Thyroid gland (tissue), 4 donors: ENCODE results near the gene CHRM3. TPM values are rescaled to one million over a fixed set of nuclear protein-coding genes. Genes with fewer than 3 reads are reported as not detected.

Experiments used
- DNase-seq, 2 donors: peaks; one replicate each; pipeline ENCODE4 v3.0.0-alpha.2; 2019
- H3K27ac ChIP-seq, 3 donors: fragments of 200-600 bp; sonication (generic); 1 replicate in 2 of 3; 2 replicates in 1 of 3; pipeline ENCODE4 v1.5.1; 2016 to 2019; ENCODE audit warnings: mild to moderate bottlenecking in 1 of 3, moderate library complexity in 1 of 3
- H3K27me3 ChIP-seq: fragments of 200-600 bp; sonication (generic); one replicate; pipeline ENCODE4 v1.5.1; 2019
- H3K36me3 ChIP-seq, 2 donors: fragments of 200-600 bp; sonication (generic); one replicate each; pipeline ENCODE4 v1.5.1; 2016 to 2019
- H3K4me1 ChIP-seq, 2 donors: fragments of 200-600 bp; sonication (generic); one replicate each; pipeline ENCODE4 v1.5.1; 2017 to 2019
- H3K4me3 ChIP-seq, 3 donors: fragments of 200-600 bp; sonication (generic); replicated peaks in 1 of 3; 1 replicate in 2 of 3; 2 replicates in 1 of 3; pipeline ENCODE4 v1.5.1; 2016; ENCODE audit warnings: mild to moderate bottlenecking in 1 of 3
- H3K9me3 ChIP-seq: fragments of 200-600 bp; sonication (generic); one replicate; pipeline ENCODE4 v1.5.1; 2017
- POLR2A ChIP-seq, 2 donors: fragments of 450-650 bp; IDR thresholded peaks; one replicate each; pipeline ENCODE4 v1.6.1; 2017; ENCODE audit warnings: antibody characterized with exemption in 2 of 2, mild to moderate bottlenecking in 2 of 2, moderate library complexity in 1 of 2
- WGBS, 2 donors: methylation state at CpG; one replicate each; pipeline ENCODE4 v1.1.5; 2017; 5-methylcytosine and 5-hydroxymethylcytosine counted together
- intact Hi-C: fragments of 100-400 bp; cut with DNase I; formaldehyde crosslinking; loops from one replicate; pipeline ENCODE4 v1.15.1; 2023
- total RNA-seq, 4 donors: library from RNA; depleted of rRNA; stranded (reverse); fragments of >200 nt; gene quantifications; one replicate each; pipeline ENCODE4 v1.2.3, GENCODE V29; 2016
- TF ChIP-seq, protein P1 (sequence below), 6 experiments: fragments of 200-600 bp in 3 of 6; fragments of 450-650 bp in 3 of 6; sonication (generic) in 3 of 6; IDR thresholded peaks; one replicate each; pipeline ENCODE4 v1.5.1; 2016 to 2019; ENCODE audit warnings: antibody characterized with exemption in 6 of 6, mild to moderate bottlenecking in 2 of 6, inconsistent platforms in 1 of 6, moderate library complexity in 1 of 6

The CHRM3 gene
- total RNA-seq, 4 donors from 2014 or later: 3.0 to 9.6 (median 6.2) TPM

GRCh38 chr1:239387304-239388158, 1.2 kb downstream of the CHRM3 start:
- peaks cover 5 to 9% of the 10 kb centered on the region in 2 donors for H3K4me1 ChIP-seq
- DNase-seq: peak; percentile 2 to 4
- H3K27me3 ChIP-seq: no peaks in the 10 kb centered on the region
- H3K36me3 ChIP-seq: no peaks in the 10 kb centered on the region
- peak overlapping the region; percentile 5 to 39 (median 32) for H3K4me3 ChIP-seq
- no peaks in the 10 kb centered on the region for H3K9me3 ChIP-seq
- WGBS, 2 donors: 1 to 2% methylated on average over 29 to 55 of the region's 55 CpGs
- no peak for TF ChIP-seq POLR2A (IDR thresholded peaks at IDR 0.05)
- TF ChIP-seq, protein P1, sequence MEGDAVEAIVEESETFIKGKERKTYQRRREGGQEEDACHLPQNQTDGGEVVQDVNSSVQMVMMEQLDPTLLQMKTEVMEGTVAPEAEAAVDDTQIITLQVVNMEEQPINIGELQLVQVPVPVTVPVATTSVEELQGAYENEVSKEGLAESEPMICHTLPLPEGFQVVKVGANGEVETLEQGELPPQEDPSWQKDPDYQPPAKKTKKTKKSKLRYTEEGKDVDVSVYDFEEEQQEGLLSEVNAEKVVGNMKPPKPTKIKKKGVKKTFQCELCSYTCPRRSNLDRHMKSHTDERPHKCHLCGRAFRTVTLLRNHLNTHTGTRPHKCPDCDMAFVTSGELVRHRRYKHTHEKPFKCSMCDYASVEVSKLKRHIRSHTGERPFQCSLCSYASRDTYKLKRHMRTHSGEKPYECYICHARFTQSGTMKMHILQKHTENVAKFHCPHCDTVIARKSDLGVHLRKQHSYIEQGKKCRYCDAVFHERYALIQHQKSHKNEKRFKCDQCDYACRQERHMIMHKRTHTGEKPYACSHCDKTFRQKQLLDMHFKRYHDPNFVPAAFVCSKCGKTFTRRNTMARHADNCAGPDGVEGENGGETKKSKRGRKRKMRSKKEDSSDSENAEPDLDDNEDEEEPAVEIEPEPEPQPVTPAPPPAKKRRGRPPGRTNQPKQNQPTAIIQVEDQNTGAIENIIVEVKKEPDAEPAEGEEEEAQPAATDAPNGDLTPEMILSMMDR (IDR thresholded peaks at IDR 0.05): no peak
- H3K27ac ChIP-seq: no peak overlapping the region
- intact Hi-C loops: no loop called here

DNA sequence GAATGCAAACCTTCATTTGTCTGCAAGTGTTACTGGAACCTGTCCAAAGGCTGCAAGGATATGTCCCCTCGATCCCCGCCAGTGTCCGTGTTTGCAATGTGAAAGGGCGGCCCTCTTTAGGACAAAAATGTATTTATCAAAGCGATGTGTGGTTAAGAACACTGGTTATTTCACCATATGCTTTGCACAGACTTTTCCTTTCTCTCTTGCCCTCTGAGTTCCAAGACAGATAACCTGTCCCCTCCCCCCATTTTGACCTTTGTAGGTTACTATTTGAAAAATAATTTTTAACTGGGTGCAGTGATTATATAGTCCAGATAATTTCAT, 1.8 kb downstream of the CHRM3 start:
- intact Hi-C loops: no loop called here
- H3K27ac ChIP-seq: no peak overlapping the region

DNA sequence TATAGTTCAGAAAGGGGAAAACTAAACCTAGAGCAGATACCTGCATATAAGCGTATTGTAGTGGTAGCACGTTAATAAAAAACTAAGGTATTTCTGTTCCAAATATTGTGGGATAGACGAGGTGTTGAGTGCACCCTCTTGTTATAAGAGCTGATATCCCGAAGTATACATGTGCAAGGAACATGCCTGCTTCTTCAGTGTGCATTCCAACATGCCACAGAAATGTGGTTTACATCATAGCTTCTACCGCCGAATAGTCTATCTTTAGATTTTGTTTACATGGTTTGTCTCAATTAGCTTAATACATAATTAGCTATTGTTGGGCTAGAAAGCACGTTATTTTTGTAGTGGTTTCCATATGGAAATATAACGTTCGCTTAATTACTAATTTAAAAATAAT, 2.2 kb downstream of the CHRM3 start:
- WGBS, 2 donors: 81 to 85% methylated on average over 9 of the region's 9 CpGs

More for the DNA sequence above, 1.8 kb downstream of the CHRM3 start:
- Histone ChIP-seq H3K36me3 (no peaks in the 10 kb centered on the region), H3K4me1 (peaks cover 5 to 9% of the 10 kb centered on the region in 2 donors), H3K4me3 (peak overlapping the region in 1 of 3 donors; percentile 32), H3K27me3 (no peaks in the 10 kb centered on the region), H3K9me3 (no peaks in the 10 kb centered on the region)
- WGBS, 2 donors: 32 to 33% methylated on average over 5 of the region's 5 CpGs
- TF ChIP-seq, protein P1 (IDR thresholded peaks at IDR 0.05): no peak
- no peak for DNase-seq

GRCh38 chr1:239389703-239390102, 3.3 kb downstream of the CHRM3 start:
- Histone ChIP-seq H3K27ac (no peak overlapping the region), H3K36me3 (no peaks in the 10 kb centered on the region), H3K4me3 (no peak overlapping the region), H3K9me3 (no peaks in the 10 kb centered on the region), H3K4me1 (peaks cover 5 to 9% of the 10 kb centered on the region in 2 donors), H3K27me3 (no peaks in the 10 kb centered on the region)
- intact Hi-C loops: no loop called here
- WGBS, 2 donors: 61% methylated on average over 3 of the region's 3 CpGs
- TF ChIP-seq POLR2A (IDR thresholded peaks at IDR 0.05): no peak
- TF ChIP-seq, protein P1 (IDR thresholded peaks at IDR 0.05): no peak
- no peak for DNase-seq

More for the DNA sequence above, 2.2 kb downstream of the CHRM3 start:
- intact Hi-C loops: no loop called here
- peaks cover 5 to 9% of the 10 kb centered on the region in 2 donors for H3K4me1 ChIP-seq
- H3K36me3 ChIP-seq: no peaks in the 10 kb centered on the region
- TF ChIP-seq POLR2A (IDR thresholded peaks at IDR 0.05): no peak
- TF ChIP-seq, protein P1 (IDR thresholded peaks at IDR 0.05): no peak
- H3K9me3 ChIP-seq: no peaks in the 10 kb centered on the region
- DNase-seq: no peak
- H3K27me3 ChIP-seq: no peaks in the 10 kb centered on the region
- H3K27ac ChIP-seq: no peak overlapping the region
- no peak overlapping the region for H3K4me3 ChIP-seq

DNA sequence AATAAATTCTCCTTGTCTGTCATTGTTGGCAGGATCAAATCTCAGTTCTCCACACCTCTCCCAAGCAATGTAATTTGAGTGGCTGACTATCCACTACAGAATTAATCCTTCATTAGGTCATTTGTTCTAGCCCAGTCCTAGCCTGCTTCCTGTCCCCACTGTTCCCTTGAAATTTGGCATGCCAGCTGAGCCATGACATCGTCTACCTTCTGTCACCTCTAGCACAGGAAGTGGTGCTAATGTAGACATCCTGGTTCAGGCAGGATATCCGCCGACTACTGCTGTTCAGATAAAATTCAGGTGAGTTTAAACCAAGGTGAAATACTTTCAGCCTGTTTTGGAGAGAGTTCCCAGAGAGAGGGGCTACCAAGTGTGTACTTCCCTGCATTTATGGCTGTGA, 5.9 kb downstream of the CHRM3 start:
- no peak for DNase-seq
- intact Hi-C loops: no loop called here
- H3K27ac ChIP-seq: no peak overlapping the region
- 78 to 88% methylated on average over 3 of the region's 3 CpGs for WGBS, 2 donors
- H3K4me1 ChIP-seq: peaks cover 0 to 5% of the 10 kb centered on the region in 2 donors
- no peaks in the 10 kb centered on the region for H3K27me3 ChIP-seq
- TF ChIP-seq POLR2A (IDR thresholded peaks at IDR 0.05): no peak
- TF ChIP-seq, protein P1 (IDR thresholded peaks at IDR 0.05): no peak
- no peak overlapping the region for H3K4me3 ChIP-seq
- H3K9me3 ChIP-seq: no peaks in the 10 kb centered on the region
- no peaks in the 10 kb centered on the region for H3K36me3 ChIP-seq
